Measurements from ENCODE around the gene TGM5.
"Not testable (repeated sequence)": the region's sequence is repeated elsewhere in the genome, so short reads cannot be mapped to it uniquely, and the experiment has no call there.

Gene TGM5

GRCh38 chr15:43276563-43277200 is 10.0 kb upstream of the TGM5 start:
- no peak for DNase-seq (ENCODE audit: low spot score)

GRCh38 chr15:43275740-43276562 is 9.2 kb upstream of the TGM5 start:
- DNase-seq (ENCODE audit: low spot score) = no peak

GRCh38 chr15:43274136-43274535 is 7.4 kb upstream of the TGM5 start:
- no peak for DNase-seq (ENCODE audit: low spot score)

GRCh38 chr15:43273243-43273642 is 6.5 kb upstream of the TGM5 start:
- no peak for DNase-seq (ENCODE audit: low spot score)

DNA sequence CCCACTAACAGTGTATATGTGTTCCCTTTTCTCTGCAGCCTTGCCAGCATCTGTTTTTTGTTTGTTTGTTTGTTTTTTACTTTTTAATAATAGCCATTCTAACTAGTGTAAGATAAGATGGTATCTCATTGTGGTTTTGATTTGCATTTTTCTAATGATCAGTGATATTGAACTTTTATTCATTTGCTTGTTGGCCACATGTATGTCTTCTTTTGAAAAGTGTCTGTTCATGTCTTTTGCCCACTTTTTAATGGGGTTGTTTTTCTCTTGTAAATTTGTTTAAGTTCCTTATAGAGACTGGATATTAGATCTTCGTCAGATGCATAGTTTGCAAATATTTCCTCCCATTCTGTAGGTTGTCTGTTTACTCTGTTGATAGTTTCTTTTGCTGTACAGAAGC is 5.2 kb upstream of the TGM5 start:
- not testable (repeated sequence) for DNase-seq (ENCODE audit: low spot score)

- DNase-seq (ENCODE audit: low spot score) = no peak
Measured at GRCh38 chr15:43270676-43271306, 4.1 kb upstream of the TGM5 start.

- DNase-seq (ENCODE audit: low spot score) = no peak
Measured at GRCh38 chr15:43270113-43270665, 3.5 kb upstream of the TGM5 start.

- peak; percentile 63 for DNase-seq (ENCODE audit: low spot score)
Measured at GRCh38 chr15:43268111-43269105, 1.7 kb upstream of the TGM5 start.

GRCh38 chr15:43267439-43267838 is 711 bp upstream of the TGM5 start:
- DNase-seq (ENCODE audit: low spot score) = no peak

DNA sequence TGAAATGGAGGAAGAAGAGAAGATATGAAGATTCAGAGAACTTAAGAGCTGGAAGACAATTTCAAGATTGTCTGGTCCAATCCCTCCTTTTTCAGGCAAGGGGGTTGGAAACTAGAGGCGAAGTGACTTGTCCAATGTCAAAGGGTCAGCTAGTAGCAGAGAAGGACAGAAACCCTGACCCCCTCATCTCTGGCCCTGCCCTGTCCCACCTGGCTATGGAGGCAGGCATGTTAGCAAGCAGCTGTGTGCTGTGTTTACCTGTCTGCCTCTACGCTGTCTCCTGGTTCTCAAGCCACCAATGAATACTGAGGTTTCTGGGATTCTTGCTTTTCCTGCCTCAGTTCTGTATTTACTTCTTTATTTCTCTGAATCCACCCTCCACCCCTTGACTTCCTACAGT is 342 bp downstream of the TGM5 start:
- DNase-seq (ENCODE audit: low spot score) = no peak

DNA sequence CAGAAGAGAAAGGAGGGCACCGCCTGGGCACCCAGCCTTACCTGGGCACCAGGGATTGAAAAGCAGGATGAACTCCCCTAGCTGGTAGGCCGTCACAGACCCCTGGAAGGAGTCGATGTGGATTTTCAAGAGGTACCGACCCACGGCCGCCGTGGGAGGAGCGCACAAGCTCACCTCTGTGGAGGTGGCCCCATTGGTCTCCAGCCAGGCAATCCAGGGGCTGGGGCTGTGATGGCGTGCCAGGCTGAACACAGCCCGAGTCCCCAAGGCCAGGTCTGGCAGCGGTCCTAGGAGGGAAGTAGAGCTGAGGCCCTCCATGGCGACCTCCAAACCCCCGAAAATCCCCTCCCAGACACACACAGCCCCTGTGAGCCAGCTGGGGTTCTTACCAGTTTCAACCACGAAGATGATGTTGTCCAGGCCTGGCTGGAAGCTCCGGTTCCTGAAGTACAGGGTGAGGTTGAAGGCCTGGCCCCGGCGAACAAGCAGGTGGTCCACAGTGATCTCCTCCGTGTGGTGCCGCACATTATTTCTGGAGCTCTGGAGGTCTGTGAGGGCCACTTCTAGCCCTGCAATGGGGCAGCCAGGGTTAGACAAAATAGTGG is 6.6 kb downstream of the TGM5 start:
- no peak for DNase-seq (ENCODE audit: low spot score)

DNA sequence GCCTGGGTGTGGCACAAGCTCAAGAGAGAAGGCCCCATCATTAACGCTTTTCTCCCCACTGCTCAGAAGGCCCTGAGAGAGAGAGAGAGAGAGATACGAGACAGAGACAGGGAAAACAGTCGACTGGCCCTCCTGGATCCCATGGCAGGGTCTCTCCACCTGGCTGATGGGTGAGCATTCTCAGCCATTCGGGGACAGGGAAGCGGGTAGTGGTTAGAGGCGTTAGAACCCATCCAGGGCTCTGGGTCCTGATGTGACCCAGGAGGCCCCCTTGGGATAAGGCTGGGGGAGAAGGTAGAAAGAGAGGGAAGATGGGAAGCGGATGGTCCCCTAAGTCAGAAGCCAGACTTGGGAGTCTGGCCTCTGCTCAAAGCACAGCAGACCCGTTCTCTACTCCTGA is 7.9 kb downstream of the TGM5 start:
- DNase-seq (ENCODE audit: low spot score) = no peak

- no peak for DNase-seq (ENCODE audit: low spot score)
Measured at GRCh38 chr15:43256341-43256740, 10.4 kb downstream of the TGM5 start.

DNA sequence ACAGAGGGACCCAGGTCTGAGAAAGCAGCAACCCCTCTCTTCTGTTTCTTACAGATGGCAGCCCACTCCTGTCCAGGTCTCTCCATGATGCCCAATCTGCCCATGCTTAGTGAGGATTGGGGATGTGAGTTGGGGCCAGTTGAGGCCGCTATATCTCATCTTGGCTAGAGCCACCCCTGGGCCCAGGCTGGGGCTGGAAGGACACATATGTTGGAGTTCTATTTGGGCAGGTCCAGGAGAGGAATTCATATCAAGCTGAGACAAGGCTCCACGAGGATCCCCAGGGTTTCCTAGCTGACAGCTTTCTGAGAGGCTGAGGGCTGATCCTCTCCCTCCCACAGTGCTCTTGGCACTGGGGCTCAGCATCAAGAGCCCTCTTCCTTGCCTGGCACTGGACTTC is 11.4 kb downstream of the TGM5 start:
- DNase-seq (ENCODE audit: low spot score) = no peak

DNA sequence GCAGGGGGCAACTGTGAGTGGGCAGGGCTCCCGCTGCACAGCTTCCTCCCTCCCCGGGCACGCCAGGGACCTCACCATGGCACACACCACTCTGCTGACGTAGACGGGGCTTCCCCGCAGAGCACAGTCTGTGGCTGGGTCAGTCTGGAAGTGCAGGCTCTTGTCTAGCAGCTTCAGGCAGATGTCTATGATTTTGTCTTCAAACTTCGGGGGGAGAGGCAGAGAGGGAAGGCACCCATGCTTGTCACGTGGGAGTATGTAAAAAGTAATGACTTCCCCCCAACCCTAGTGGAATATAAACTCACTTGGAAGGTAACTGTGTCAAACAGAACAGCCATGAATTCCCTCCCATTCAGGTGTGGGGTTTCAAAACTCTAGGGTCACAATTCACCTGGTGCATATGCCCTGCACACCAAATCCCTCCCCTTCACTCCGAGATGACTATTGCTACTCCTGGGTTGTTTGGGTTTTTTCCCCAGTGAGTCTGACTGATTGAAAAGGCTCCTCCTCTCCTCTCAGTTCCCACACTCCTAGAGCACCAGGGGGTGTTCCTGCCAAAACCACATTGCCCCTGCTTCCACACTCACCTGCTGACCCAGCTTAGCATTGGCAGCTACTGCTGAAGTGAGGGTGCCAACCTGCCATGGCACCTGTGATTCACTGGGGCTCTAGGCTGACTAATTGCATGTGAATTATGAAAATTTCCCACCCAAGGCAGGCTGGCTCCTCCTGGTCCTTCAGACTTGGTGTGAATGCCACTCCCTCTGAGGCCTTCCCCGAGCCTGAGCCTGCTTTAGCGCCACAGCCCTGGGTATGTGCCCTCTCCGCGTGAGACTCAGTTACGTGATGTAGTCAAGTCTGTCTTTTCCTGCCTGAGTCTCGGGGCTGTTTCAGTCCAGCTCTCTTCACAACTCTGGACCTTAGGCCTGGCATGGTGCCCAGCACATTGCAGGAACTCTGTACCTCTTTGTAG is 13.0 kb downstream of the TGM5 start:
- DNase-seq (ENCODE audit: low spot score) = no peak

DNA sequence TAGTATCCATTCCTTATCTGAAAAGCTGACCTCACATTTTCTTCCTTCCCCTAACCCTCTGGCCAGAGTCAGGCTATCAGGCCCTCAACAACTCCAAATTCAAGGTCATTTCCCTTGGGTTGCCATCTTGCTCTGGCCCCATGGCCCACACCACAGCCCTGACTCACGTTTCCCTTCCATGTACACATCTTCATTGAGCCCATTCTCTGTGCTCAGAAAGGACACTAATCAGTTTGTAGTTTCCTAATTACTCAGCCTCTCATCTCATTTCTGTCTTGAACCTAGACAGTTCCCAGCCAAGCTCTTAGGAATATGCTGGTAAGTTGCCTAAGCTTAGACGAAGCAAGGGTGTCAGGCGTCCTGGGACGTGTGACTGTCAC is 14.9 kb downstream of the TGM5 start:
- no peak for DNase-seq (ENCODE audit: low spot score)

GRCh38 chr15:43251185-43251870 is 15.4 kb downstream of the TGM5 start:
- no peak for DNase-seq (ENCODE audit: low spot score)

DNA sequence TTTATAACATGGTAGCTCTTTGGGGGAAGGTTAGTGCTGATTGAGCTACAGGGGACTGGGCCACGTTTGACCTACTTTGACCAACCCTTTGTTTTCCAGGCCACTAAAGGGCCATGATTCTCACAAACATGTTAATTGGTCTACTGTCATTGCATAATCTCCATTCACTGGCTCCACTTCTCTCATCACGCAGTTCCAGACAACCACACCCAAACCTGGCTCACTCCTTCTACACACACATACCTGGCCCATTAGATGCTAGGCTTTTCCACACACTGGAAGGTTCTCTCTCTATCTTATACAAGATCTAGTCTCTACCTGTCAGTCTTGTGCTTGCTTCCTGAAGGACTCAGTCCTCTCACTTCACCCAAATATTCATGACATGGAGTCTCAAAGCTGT is 15.9 kb downstream of the TGM5 start:
- DNase-seq (ENCODE audit: low spot score) = no peak

DNA sequence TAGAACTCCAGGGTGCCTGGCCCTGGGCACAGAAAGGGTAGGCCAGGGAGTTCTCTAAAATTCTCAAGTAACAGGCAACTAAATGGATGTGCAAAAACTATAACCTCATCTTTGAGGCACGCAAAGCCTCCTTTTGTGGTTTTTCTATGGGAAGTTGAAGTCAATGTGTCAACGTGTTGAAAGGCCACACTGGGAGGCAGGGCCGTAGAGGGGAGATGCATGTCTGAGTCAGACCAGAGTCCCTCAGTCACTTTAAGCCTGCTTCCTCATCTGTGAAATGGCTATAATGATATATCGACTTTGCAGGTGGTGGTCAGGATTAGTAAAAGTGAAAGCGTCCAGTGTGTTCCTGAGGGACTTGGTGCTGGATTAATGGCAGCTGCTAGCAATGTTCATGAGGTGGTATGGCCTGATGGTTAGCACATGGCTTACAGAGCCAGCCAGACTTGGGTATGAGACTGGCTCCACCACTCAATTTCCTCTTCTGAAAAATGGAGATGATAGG is 17.0 kb downstream of the TGM5 start:
- no peak for DNase-seq (ENCODE audit: low spot score)
